Mucosa of descending colon (tissue), 3 donors: ENCODE results near the gene CPS1. TPM values are rescaled to one million over a fixed set of nuclear protein-coding genes. Genes with fewer than 3 reads are reported as not detected.

ENCODE experiments used
- ATAC-seq: fragments of 200-7000 bp; cut with Tn5 transposase; one replicate; pipeline ENCODE4 v1.9.1; 2020; ENCODE audit warnings: mild to moderate bottlenecking, moderate library complexity
- DNase-seq, 3 donors: peaks; one replicate each; pipeline ENCODE4 v3.0.0-alpha.2; 2020
- H3K36me3 ChIP-seq: fragments of 200-600 bp; one replicate; pipeline ENCODE4 v1.8.0; 2021; ENCODE audit warnings: low read depth, mild to moderate bottlenecking
- H3K4me1 ChIP-seq: fragments of 200-600 bp; one replicate; pipeline ENCODE4 v1.8.0; 2021; ENCODE audit warnings: low read depth, mild to moderate bottlenecking
- H3K4me3 ChIP-seq: fragments of 200-600 bp; one replicate; pipeline ENCODE4 v1.8.0; 2021; ENCODE audit warnings: mild to moderate bottlenecking
- H3K9me3 ChIP-seq: fragments of 200-600 bp; one replicate; pipeline ENCODE4 v1.8.0; 2021; ENCODE audit warnings: mild to moderate bottlenecking
- intact Hi-C, 2 donors: fragments of 100-400 bp; cut with DNase I in 1 of 2; cut with micrococcal nuclease in 1 of 2; formaldehyde crosslinking; loops; one replicate each; pipeline versions ENCODE4 v1.11.0 to v1.11.1; 2022; cut with DNase I, micrococcal nuclease
- total RNA-seq, 3 donors: library from RNA; stranded (reverse); fragmentation: NEBNext Ultra II Directional in 2 of 3; extraction: Animal tissue kit (Norgen Biotek cat#: 25700) in 2 of 3; gene quantifications; one replicate each; pipeline versions ENCODE4 v1.2.1 to v1.2.4, GENCODE V29; 2021 to 2023
- TF ChIP-seq, protein P1 (sequence below): fragments of 200-600 bp; IDR thresholded peaks from one replicate; pipeline ENCODE4 v1.8.0; 2022; ENCODE audit warnings: antibody characterized with exemption, mild to moderate bottlenecking
- donor health status: DM: no; HTN: no; CAD: no; lungs with moderate emphysema.
- donor health status: DM: no; HTN: no; CAD: no.
- donor health status: DM: no; HTN: yes; CAD: no.

The CPS1 gene
- total RNA-seq, 3 donors from 2014 or later = 0.29 to 1.5 (median 0.99) TPM

DNA sequence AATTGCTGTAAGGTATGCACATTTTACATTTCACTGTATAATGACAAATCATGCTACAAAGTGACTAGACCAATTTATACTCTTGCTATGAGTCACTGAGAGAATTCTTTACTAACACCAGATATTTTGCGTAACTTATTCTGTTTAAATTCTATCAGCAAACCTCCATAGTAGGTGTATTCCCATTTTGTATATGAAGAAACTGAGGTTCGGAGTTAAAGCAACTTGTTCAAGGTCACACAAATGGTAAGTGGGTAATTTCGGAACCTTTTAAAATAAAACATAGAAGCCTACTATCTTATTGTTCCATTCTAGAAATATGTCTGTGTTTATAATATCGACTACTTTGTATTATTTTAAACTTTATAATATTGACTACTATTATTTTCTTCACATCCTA is 15.9 kb upstream of the CPS1 start:
- Histone ChIP-seq H3K36me3 (no peaks in the 10 kb centered on the region), H3K4me3 (no peak overlapping the region), H3K4me1 (no peaks in the 10 kb centered on the region), H3K9me3 (no peaks in the 10 kb centered on the region)
- intact Hi-C loops = no loop called here
- TF ChIP-seq, protein P1, sequence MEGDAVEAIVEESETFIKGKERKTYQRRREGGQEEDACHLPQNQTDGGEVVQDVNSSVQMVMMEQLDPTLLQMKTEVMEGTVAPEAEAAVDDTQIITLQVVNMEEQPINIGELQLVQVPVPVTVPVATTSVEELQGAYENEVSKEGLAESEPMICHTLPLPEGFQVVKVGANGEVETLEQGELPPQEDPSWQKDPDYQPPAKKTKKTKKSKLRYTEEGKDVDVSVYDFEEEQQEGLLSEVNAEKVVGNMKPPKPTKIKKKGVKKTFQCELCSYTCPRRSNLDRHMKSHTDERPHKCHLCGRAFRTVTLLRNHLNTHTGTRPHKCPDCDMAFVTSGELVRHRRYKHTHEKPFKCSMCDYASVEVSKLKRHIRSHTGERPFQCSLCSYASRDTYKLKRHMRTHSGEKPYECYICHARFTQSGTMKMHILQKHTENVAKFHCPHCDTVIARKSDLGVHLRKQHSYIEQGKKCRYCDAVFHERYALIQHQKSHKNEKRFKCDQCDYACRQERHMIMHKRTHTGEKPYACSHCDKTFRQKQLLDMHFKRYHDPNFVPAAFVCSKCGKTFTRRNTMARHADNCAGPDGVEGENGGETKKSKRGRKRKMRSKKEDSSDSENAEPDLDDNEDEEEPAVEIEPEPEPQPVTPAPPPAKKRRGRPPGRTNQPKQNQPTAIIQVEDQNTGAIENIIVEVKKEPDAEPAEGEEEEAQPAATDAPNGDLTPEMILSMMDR = no peak
- ATAC-seq = no peak
- DNase-seq = no peak

DNA sequence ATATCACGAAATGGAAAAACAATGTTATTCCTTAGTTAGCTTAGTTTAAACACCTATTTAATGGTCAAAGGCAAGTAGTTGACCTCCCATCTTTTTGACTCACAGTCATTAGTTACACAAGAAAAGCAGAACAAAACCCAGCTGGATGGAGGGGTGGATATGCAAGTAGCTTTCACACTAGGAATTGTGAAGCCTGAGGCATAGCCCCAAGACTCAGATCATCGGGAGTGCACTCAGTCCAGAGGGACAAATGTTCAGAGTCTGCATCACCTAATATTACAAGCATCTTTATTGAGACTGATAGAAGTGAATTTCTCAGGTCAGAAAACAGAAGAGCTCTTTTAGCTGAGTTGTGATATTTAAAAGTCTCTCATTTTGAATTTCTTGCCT is 15.5 kb upstream of the CPS1 start:
- DNase-seq = no peak
- intact Hi-C loops = no loop called here
- Histone ChIP-seq H3K4me1 (no peaks in the 10 kb centered on the region), H3K36me3 (no peaks in the 10 kb centered on the region), H3K9me3 (no peaks in the 10 kb centered on the region), H3K4me3 (no peak overlapping the region)
- ATAC-seq = no peak
- TF ChIP-seq, protein P1 = no peak

DNA sequence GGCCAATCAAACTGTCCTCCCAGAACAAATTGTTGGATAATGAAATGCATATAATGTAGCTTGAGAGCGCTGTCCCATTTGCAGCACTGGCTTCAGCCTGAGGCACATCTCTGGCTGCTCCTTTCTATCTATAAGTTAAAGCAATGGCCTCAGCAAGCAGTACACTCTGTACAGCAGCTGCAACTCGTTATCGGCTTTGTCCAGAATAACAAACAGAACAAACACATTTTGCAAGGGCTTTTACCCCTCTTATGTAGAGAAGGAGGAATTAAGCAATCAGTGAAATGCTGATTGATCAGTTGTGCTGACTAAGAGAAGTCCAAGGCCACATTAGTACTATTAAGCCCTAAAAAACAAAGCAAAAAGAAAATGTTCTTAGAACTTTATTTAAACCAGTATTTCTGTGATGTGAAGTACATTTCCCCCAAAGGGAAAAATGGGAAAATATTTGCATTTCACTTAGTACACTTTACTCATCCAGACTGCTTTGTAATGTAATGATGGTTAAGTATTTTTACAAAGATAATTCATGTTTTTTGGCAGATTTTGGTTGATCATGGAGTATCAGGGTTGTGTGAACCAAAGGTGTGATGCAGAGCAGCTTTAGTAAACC is 15.0 kb upstream of the CPS1 start:
- DNase-seq (no peak), ATAC-seq (no peak)
- TF ChIP-seq, protein P1 = no peak
- Histone ChIP-seq H3K4me3 (no peak overlapping the region), H3K4me1 (no peaks in the 10 kb centered on the region), H3K9me3 (no peaks in the 10 kb centered on the region), H3K36me3 (no peaks in the 10 kb centered on the region)
- intact Hi-C loops = no loop called here

DNA sequence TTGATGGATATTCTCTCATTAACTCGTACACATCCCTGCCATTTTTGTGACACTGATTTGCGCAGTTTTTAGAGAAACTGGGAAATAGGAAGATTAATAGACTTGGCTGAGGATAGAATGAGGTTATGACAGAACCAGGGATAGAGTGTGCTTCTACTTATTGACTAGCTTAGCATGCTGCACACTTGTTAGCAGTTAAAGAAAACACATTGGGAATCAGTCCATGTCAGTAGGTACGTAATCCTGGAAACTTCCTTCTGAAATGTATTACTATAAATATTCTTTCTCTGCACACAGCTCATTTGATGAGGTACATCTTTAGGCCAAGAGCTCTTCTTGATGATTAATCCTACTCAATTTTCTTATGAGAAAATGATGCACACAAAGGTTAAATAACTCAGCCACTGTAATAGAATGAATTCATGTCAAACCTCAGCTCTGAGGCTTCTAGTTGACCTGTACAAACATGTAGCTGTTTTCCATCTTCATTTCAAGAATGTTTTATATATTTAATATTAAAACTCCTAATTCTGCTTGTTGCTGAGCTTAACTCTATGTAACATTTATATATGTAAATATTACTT is 12.3 kb upstream of the CPS1 start:
- Histone ChIP-seq H3K36me3 (no peaks in the 10 kb centered on the region), H3K4me3 (no peak overlapping the region), H3K9me3 (no peaks in the 10 kb centered on the region), H3K4me1 (no peaks in the 10 kb centered on the region)
- DNase-seq (no peak), ATAC-seq (no peak)
- TF ChIP-seq, protein P1 = no peak
- intact Hi-C loops = no loop called here

DNA sequence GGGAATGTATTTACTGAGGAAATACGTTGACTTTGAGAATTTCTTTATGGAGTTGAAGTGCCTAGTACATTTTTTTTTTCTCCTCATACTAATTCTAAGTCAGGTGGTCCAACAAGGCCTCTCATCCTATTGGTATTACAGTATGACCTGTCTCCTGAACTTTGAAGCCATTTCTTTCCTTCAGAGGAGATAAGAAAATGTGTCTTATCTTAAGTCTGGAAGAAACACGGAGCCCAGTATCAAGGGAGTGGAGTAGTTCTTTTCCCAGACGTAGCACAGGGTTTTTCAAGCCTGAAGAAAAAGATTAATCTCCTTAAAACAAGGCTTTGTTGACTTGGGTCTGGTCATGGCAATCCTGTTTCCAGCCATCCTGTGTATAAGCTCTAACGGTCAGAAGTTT is 11.6 kb upstream of the CPS1 start:
- H3K36me3 ChIP-seq = no peaks in the 10 kb centered on the region
- no peaks in the 10 kb centered on the region for H3K4me1 ChIP-seq
- H3K4me3 ChIP-seq = no peak overlapping the region
- DNase-seq (no peak), ATAC-seq (no peak)
- no peaks in the 10 kb centered on the region for H3K9me3 ChIP-seq
- intact Hi-C loops = no loop called here
- TF ChIP-seq, protein P1 = no peak
